22Rv1 (cell line): ENCODE data around the gene ARHGEF9.

Source experiments
- CTCF ChIP-seq: fragments of 450-650 bp; IDR thresholded peaks from 2 replicates; pipeline ENCODE4 v1.5.1; 2017; ENCODE audit warnings: mild to moderate bottlenecking
- ZFX ChIP-seq: fragments of 450-650 bp; IDR thresholded peaks from 2 replicates; pipeline ENCODE4 v1.6.1; 2017; ENCODE audit warnings: antibody characterized with exemption, borderline replicate concordance

- TF ChIP-seq CTCF (no peak), ZFX (no peak)
These were observed 590 bp downstream of the ARHGEF9 start for GRCh38 chrX:63784346-63784901.
